Panc1 (cell line): ENCODE data around the gene BOK. TPM values are rescaled to one million over a fixed set of nuclear protein-coding genes. Genes with fewer than 3 reads are reported as not detected.

ENCODE experiments used
- ATAC-seq: fragments of 200-7000 bp; cut with Tn5 transposase; 2 replicates; pipeline ENCODE4 v1.9.1; 2020; ENCODE audit warnings: mild to moderate bottlenecking, moderate library complexity
- Bru-seq: library from RNA; stranded (reverse); fragments of 400-500 nt; gene quantifications from one replicate; lab custom pipeline; 2021; lab: Mats Ljungman, UMichigan
- BruChase-seq, 2 experiments: library from RNA; stranded (reverse); fragments of 400-500 nt; gene quantifications; one replicate each; lab custom pipeline; 2021; lab: Mats Ljungman, UMichigan
- BruUV-seq: library from RNA; stranded (reverse); fragments of 400-500 nt; replicated peaks from 2 replicates; lab custom pipeline; 2021; lab: Mats Ljungman, UMichigan
- CTCF ChIA-PET: fragments of 300-600 bp; sonication (Branson Sonifier 250); formaldehyde crosslinking; loops from one replicate; lab custom pipeline; 2022; ENCODE audit warnings: antibody characterized with exemption; lab: Charles Lee
- POLR2A ChIA-PET: fragments of 300-600 bp; sonication (Branson Sonifier 250); formaldehyde crosslinking; loops from one replicate; lab custom pipeline; 2022; ENCODE audit warnings: antibody characterized with exemption; lab: Charles Lee
- DNase-seq: peaks from one replicate; pipeline ENCODE4 v3.0.0-alpha.2; 2010; ENCODE audit warnings: low read depth, low spot score
- H3K27ac ChIP-seq: 2 replicates; pipeline ENCODE4 v1.5.1; 2011; ENCODE audit warnings: mild to moderate bottlenecking, low read length, inconsistent platforms
- H3K27me3 ChIP-seq: fragments of 200-500 bp; sonication (Bioruptor generic); 2 replicates; pipeline ENCODE4 v1.6.0; 2014; ENCODE audit warnings: low read length, inconsistent platforms; ENCODE audit not compliant: control insufficient read depth, insufficient read depth
- H3K36me3 ChIP-seq: fragments of 200-500 bp; sonication (Bioruptor generic); 2 replicates; pipeline ENCODE4 v1.5.1; 2014; ENCODE audit warnings: inconsistent platforms, mild to moderate bottlenecking, low read length, moderate library complexity; ENCODE audit not compliant: control insufficient read depth, insufficient read depth
- H3K4me1 ChIP-seq: 2 replicates; pipeline ENCODE4 v1.5.1; 2011; ENCODE audit warnings: inconsistent platforms, mild to moderate bottlenecking, low read length, moderate library complexity; ENCODE audit not compliant: control insufficient read depth, insufficient read depth
- H3K4me3 ChIP-seq, 2 experiments: 2 replicates each; pipeline ENCODE4 v1.5.1; 2011 to 2012; ENCODE audit warnings: low read depth in 2 of 2, low read length in 2 of 2, mild to moderate bottlenecking in 2 of 2, inconsistent platforms in 1 of 2, moderate library complexity in 1 of 2
- H3K9me3 ChIP-seq: fragments of 200-500 bp; sonication (Bioruptor generic); 2 replicates; pipeline ENCODE4 v1.5.1; 2014; ENCODE audit warnings: low read depth, mild to moderate bottlenecking, inconsistent platforms, low read length, moderate library complexity; ENCODE audit not compliant: control insufficient read depth, insufficient read depth
- CTCF ChIP-seq: fragments of 450-650 bp; IDR thresholded peaks from 2 replicates; pipeline ENCODE4 v1.5.1; 2017; ENCODE audit warnings: mild to moderate bottlenecking
- POLR2AphosphoS5 ChIP-seq: IDR thresholded peaks from 2 replicates; pipeline ENCODE4 v1.6.1; 2012; ENCODE audit warnings: mild to moderate bottlenecking, low read depth, low read length, moderate library complexity
- REST ChIP-seq, 2 experiments: IDR thresholded peaks; 2 replicates each; pipeline ENCODE4 v1.6.1; 2011 to 2012; ENCODE audit warnings: low read depth in 2 of 2, control low read depth in 1 of 2, low read length in 1 of 2, mild to moderate bottlenecking in 1 of 2, moderate library complexity in 1 of 2; ENCODE audit not compliant: insufficient read depth in 1 of 2
- SIN3A ChIP-seq: IDR thresholded peaks from 2 replicates; pipeline ENCODE4 v1.6.1; 2012; ENCODE audit warnings: low read depth, mild to moderate bottlenecking, low read length, moderate library complexity, borderline replicate concordance; ENCODE audit not compliant: insufficient read depth
- in situ Hi-C: cut with HindIII; loops from 2 replicates; pipeline ENCODE4 v1.10.0; 2016; ENCODE audit warnings: low sequenced_read_pairs, low pct_unique_long_range_greater_than_20kb
- intact Hi-C: fragments of 100-400 bp; cut with micrococcal nuclease; formaldehyde crosslinking; loops from one replicate; pipeline ENCODE4 v1.10.0; 2022; ENCODE audit not compliant: unreplicated experiment
- long read RNA-seq: library from polyadenylated mRNA; unstranded; transcript quantifications from one replicate; pipeline ENCODE4 v2.0.0, GENCODE V29; 2021; ENCODE audit not compliant: unreplicated experiment
- polyA plus RNA-seq: library from polyadenylated mRNA; unstranded; fragments of >200 nt; gene quantifications from one replicate; pipeline ENCODE4 v1.2.1, GENCODE V29; 2012; ENCODE audit warnings: missing spikeins; ENCODE audit not compliant: insufficient read length
- total RNA-seq: library from RNA; stranded (reverse); gene quantifications from one replicate; pipeline ENCODE4 v1.2.1, GENCODE V29; 2021; ENCODE audit not compliant: unreplicated experiment

The BOK gene
- total RNA-seq, result 39.1 TPM
- 77.4 TPM for polyA plus RNA-seq
- percentile 61 among the genes with signal in this experiment for Bru-seq, nascent RNA
- percentile 75 among the genes with signal in this experiment for BruChase-seq, experiment 1, labeled RNA remaining after a 2-hour chase
- percentile 78 among the genes with signal in this experiment for BruChase-seq, experiment 2, labeled RNA remaining after a 6-hour chase
- long read RNA-seq, transcript BOK-201 (5 exons, 2,657 nt), result major isoform, 21 of 176 reads
- long read RNA-seq, partial matches to known transcripts, result 27 of 176 reads
- long read RNA-seq, other reads (novel, unspliced or antisense), result 128 of 176 reads

- DNase-seq (no peak), ATAC-seq (peak; percentile 83)
- no peaks in the 10 kb centered on the region for H3K9me3 ChIP-seq
- peak within 1 kb of the TSS; percentile 82 for H3K27ac ChIP-seq
- no TSS peak for BruUV-seq
- in situ Hi-C loops (no loop called here), intact Hi-C loops (no loop called here)
- CTCF ChIA-PET, result no interaction called here
- H3K4me3 ChIP-seq, result peak within 1 kb of the TSS; percentile 63 to 68
- POLR2A ChIA-PET, result no interaction called here
- no peaks in the 10 kb centered on the region; the same call in 1 of the 2 replicates for H3K36me3 ChIP-seq
- H3K27me3 ChIP-seq, result no peaks in the 10 kb centered on the region
- peaks cover 39% of the 10 kb centered on the region for H3K4me1 ChIP-seq
- no peak for TF ChIP-seq SIN3A
- no peak for TF ChIP-seq REST (IDR thresholded peaks at IDR 0.05; ENCODE audit: insufficient read depth in 1 of 2, low read depth in 2 of 2, low read length in 1 of 2)
- no peak for TF ChIP-seq CTCF
- TF ChIP-seq POLR2AphosphoS5, result peak; percentile 30; the same call in 1 of the 2 replicates
Observed at GRCh38 chr2:241558532-241559322, at the start of gene BOK. Gene BOK, plus strand, starts transcription at chr2:241558745. Its CDS starts 739 bp downstream, at chr2:241559484.

GRCh38 chr2:241509155-241509784 is 49.3 kb upstream of the BOK start:
- BruUV-seq, result TSS peak; percentile 25
- DNase-seq, result no peak
- H3K27me3 ChIP-seq, result no peaks in the 10 kb centered on the region
- peak overlapping the region; percentile 79 to 85 for H3K4me3 ChIP-seq
- H3K36me3 ChIP-seq, result no peaks in the 10 kb centered on the region
- CTCF ChIA-PET, result no interaction called here
- peak overlapping the region; percentile 90 for H3K27ac ChIP-seq
- in situ Hi-C loops (no loop called here), intact Hi-C loops (no loop called here)
- peaks cover 27% of the 10 kb centered on the region for H3K4me1 ChIP-seq
- TF ChIP-seq SIN3A (no peak), POLR2AphosphoS5 (no peak)
- POLR2A ChIA-PET, result no interaction called here
- ATAC-seq, result no peak
- H3K9me3 ChIP-seq, result no peaks in the 10 kb centered on the region
